Spleen (tissue), 7 donors: Measurements from ENCODE around the gene DOCK2.

Experiments used
- CTCF ChIP-seq, 11 experiments: fragments of 200-600 bp in 7 of 11; fragments of 450-650 bp in 4 of 11; sonication (generic) in 4 of 11; IDR thresholded peaks in 8 of 11; conservative IDR thresholded peaks in 3 of 11; 1 replicate in 7 of 11; 2 replicates in 4 of 11; pipeline versions ENCODE4 v1.4.0 to v1.8.0; 2016 to 2021; ENCODE audit warnings: antibody characterized with exemption in 11 of 11, inconsistent platforms in 4 of 11, mild to moderate bottlenecking in 1 of 11
- POLR2A ChIP-seq, 3 donors: fragments of 450-650 bp; IDR thresholded peaks; one replicate each; pipeline ENCODE4 v1.5.1; 2017; ENCODE audit warnings: antibody characterized with exemption in 3 of 3, mild to moderate bottlenecking in 1 of 3
- donor health status: DM: no; HTN: no; CAD: no; lungs with moderate emphysema.
- donor health status: DM: no; HTN: no; CAD: no.
- donor health status: DM: no; HTN: no; CAD: no.

- TF ChIP-seq CTCF (IDR thresholded peaks at IDR 0.05 in 8 of 11, conservative IDR thresholded peaks at IDR 0.05 in 3 of 11), result no peak
- TF ChIP-seq POLR2A (IDR thresholded peaks at IDR 0.05), result no peak
Measured at GRCh38 chr5:169906745-169907649, 269.9 kb downstream of the DOCK2 start.
